Measurements from ENCODE around the gene ADAMTS13.

The ADAMTS13 gene

GRCh38 chr9:133472277-133472645 lies 50.1 kb downstream of the ADAMTS13 start:
- H3K27ac ChIP-seq: no peak overlapping the region
- H3K27me3 ChIP-seq (ENCODE audit: control insufficient read depth, insufficient read depth, low read length): no peaks in the 10 kb centered on the region
- H3K9ac ChIP-seq: no peak overlapping the region
- no peaks in the 10 kb centered on the region for H3K79me2 ChIP-seq
- H3K4me1 ChIP-seq: peaks cover 6% of the 10 kb centered on the region
- H3K4me3 ChIP-seq (ENCODE audit: low read depth, low read length): no peak overlapping the region
- H3K9me3 ChIP-seq (ENCODE audit: control insufficient read depth, low read length): no peaks in the 10 kb centered on the region
- no peak overlapping the region for H2AFZ ChIP-seq
- H3K36me3 ChIP-seq (ENCODE audit: control insufficient read depth, insufficient read depth, low read length): no peaks in the 10 kb centered on the region
- TF ChIP-seq, protein P1, sequence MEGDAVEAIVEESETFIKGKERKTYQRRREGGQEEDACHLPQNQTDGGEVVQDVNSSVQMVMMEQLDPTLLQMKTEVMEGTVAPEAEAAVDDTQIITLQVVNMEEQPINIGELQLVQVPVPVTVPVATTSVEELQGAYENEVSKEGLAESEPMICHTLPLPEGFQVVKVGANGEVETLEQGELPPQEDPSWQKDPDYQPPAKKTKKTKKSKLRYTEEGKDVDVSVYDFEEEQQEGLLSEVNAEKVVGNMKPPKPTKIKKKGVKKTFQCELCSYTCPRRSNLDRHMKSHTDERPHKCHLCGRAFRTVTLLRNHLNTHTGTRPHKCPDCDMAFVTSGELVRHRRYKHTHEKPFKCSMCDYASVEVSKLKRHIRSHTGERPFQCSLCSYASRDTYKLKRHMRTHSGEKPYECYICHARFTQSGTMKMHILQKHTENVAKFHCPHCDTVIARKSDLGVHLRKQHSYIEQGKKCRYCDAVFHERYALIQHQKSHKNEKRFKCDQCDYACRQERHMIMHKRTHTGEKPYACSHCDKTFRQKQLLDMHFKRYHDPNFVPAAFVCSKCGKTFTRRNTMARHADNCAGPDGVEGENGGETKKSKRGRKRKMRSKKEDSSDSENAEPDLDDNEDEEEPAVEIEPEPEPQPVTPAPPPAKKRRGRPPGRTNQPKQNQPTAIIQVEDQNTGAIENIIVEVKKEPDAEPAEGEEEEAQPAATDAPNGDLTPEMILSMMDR (IDR thresholded peaks at IDR 0.05): no peak
- H3K4me2 ChIP-seq (ENCODE audit: low read length): no peak overlapping the region

DNA sequence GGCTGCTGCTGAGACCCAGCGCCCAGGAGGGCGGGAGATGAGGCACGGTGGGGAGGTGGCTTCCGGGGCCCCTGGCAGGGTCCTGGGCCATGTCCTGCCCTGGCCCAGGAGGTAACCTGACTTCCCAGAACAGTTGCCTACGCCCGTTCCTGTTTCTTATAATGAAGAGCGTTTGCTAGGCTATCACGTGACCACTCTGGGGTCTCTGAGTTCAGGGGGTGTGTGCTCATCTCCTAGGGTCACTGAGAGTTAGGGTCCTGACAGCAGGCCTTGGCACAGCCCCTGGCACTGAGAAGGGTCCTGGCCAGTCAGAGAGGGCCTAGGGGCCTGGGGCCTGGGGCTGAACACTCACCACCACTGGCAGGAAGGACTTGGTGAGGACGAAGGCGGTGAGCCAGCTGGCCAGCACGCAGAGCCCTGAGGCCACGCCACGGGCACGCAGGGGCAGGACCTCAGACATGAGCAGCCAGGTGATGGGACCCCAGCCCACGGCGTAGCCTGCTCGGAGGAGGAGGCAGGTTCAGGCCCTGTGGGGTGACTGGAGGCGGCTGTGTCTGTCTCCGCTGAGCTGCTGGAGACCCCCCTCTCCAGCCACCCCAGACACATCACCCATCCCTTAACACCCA lies 50.7 kb downstream of the ADAMTS13 start:
- no peak overlapping the region for H2AFZ ChIP-seq
- TF ChIP-seq, protein P1 (IDR thresholded peaks at IDR 0.05): no peak

DNA sequence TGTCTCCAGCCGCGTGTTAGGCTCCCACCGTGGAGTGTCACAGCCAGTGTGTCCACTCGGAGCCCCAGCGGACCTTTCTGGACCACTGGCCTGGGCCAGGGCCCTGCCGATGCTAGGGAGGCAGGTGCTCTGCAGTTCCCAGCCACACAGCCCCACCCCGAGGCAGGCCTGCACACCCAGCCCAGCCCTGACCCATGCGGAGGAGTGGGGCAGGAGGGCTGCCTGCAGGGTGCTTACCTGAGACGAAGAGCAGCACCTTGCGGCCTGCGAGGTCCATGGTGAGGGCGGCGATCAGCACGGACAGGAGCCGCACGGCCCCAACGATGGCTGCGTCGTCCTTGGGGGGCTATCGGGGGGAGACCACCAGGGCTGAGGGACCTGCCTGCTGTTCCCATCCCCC lies 51.6 kb downstream of the ADAMTS13 start:
- Histone ChIP-seq H3K9ac (no peak overlapping the region), H3K4me3 (ENCODE audit: low read depth, low read length) (no peak overlapping the region), H3K4me1 (peaks cover 6% of the 10 kb centered on the region), H3K9me3 (ENCODE audit: control insufficient read depth, low read length) (no peaks in the 10 kb centered on the region), H3K27ac (no peak overlapping the region), H3K27me3 (ENCODE audit: control insufficient read depth, insufficient read depth, low read length) (no peaks in the 10 kb centered on the region), H2AFZ (no peak overlapping the region), H3K36me3 (ENCODE audit: control insufficient read depth, insufficient read depth, low read length) (no peaks in the 10 kb centered on the region), H3K79me2 (no peaks in the 10 kb centered on the region), H3K4me2 (ENCODE audit: low read length) (no peak overlapping the region)
- TF ChIP-seq, protein P1 (IDR thresholded peaks at IDR 0.05): no peak

More for the DNA sequence above, 50.7 kb downstream of the ADAMTS13 start:
- H3K4me2 ChIP-seq (ENCODE audit: low read length): no peak overlapping the region
- H3K27ac ChIP-seq: no peak overlapping the region
- H3K79me2 ChIP-seq: no peaks in the 10 kb centered on the region
- no peaks in the 10 kb centered on the region for H3K27me3 ChIP-seq (ENCODE audit: control insufficient read depth, insufficient read depth, low read length)
- no peak overlapping the region for H3K9ac ChIP-seq
- H3K4me1 ChIP-seq: peaks cover 6% of the 10 kb centered on the region
- H3K36me3 ChIP-seq (ENCODE audit: control insufficient read depth, insufficient read depth, low read length): no peaks in the 10 kb centered on the region
- no peak overlapping the region for H3K4me3 ChIP-seq (ENCODE audit: low read depth, low read length)
- H3K9me3 ChIP-seq (ENCODE audit: control insufficient read depth, low read length): no peaks in the 10 kb centered on the region

GRCh38 chr9:133474215-133474614 lies 52.0 kb downstream of the ADAMTS13 start:
- no peaks in the 10 kb centered on the region for H3K79me2 ChIP-seq
- H3K36me3 ChIP-seq (ENCODE audit: control insufficient read depth, insufficient read depth, low read length): no peaks in the 10 kb centered on the region
- no peak overlapping the region for H3K4me2 ChIP-seq (ENCODE audit: low read length)
- no peak overlapping the region for H3K4me3 ChIP-seq (ENCODE audit: low read depth, low read length)
- no peak overlapping the region for H3K9ac ChIP-seq
- H3K27ac ChIP-seq: no peak overlapping the region
- peaks cover 6% of the 10 kb centered on the region for H3K4me1 ChIP-seq
- no peaks in the 10 kb centered on the region for H3K27me3 ChIP-seq (ENCODE audit: control insufficient read depth, insufficient read depth, low read length)
- TF ChIP-seq, protein P1 (IDR thresholded peaks at IDR 0.05): no peak
- H2AFZ ChIP-seq: no peak overlapping the region
- H3K9me3 ChIP-seq (ENCODE audit: control insufficient read depth, low read length): no peaks in the 10 kb centered on the region

GRCh38 chr9:133474853-133475252 lies 52.7 kb downstream of the ADAMTS13 start:
- TF ChIP-seq, protein P1 (IDR thresholded peaks at IDR 0.05): no peak
- no peaks in the 10 kb centered on the region for H3K36me3 ChIP-seq (ENCODE audit: control insufficient read depth, insufficient read depth, low read length)
- no peak overlapping the region for H2AFZ ChIP-seq
- H3K9me3 ChIP-seq (ENCODE audit: control insufficient read depth, low read length): no peaks in the 10 kb centered on the region
- no peak overlapping the region for H3K9ac ChIP-seq
- H3K4me2 ChIP-seq (ENCODE audit: low read length): no peak overlapping the region
- no peaks in the 10 kb centered on the region for H3K79me2 ChIP-seq
- H3K4me1 ChIP-seq: peaks cover 6% of the 10 kb centered on the region
- H3K27me3 ChIP-seq (ENCODE audit: control insufficient read depth, insufficient read depth, low read length): no peaks in the 10 kb centered on the region
- H3K4me3 ChIP-seq (ENCODE audit: low read depth, low read length): no peak overlapping the region
- no peak overlapping the region for H3K27ac ChIP-seq

All from parathyroid adenoma (tissue), 2 donors.